HEK293T (cell line): Measurements from ENCODE around the gene ATP11A.

Experiments used
- ARNT ChIP-seq: fragments of 450-650 bp; IDR thresholded peaks from 2 replicates; pipeline ENCODE4 v1.6.1; 2017; ENCODE audit warnings: mild to moderate bottlenecking
- BHLHE40 ChIP-seq: fragments of 450-650 bp; IDR thresholded peaks from 2 replicates; pipeline ENCODE4 v1.6.1; 2016; ENCODE audit warnings: mild to moderate bottlenecking, moderate library complexity, borderline replicate concordance
- CTBP1 ChIP-seq: fragments of 450-650 bp; IDR thresholded peaks from 2 replicates; pipeline ENCODE4 v1.6.1; 2016; ENCODE audit warnings: borderline replicate concordance
- ELF4 ChIP-seq: fragments of 450-650 bp; IDR thresholded peaks from 2 replicates; pipeline ENCODE4 v1.6.1; 2017; ENCODE audit warnings: antibody characterized with exemption
- FOXA1 ChIP-seq: fragments of 450-650 bp; IDR thresholded peaks from 2 replicates; pipeline ENCODE4 v1.6.1; 2016; ENCODE audit warnings: mild to moderate bottlenecking
- HDGF ChIP-seq: fragments of 450-650 bp; IDR thresholded peaks from 2 replicates; pipeline ENCODE4 v1.6.1; 2017; ENCODE audit warnings: antibody characterized with exemption, borderline replicate concordance
- LEF1 ChIP-seq: fragments of 450-650 bp; IDR thresholded peaks from 2 replicates; pipeline ENCODE4 v1.6.1; 2017; ENCODE audit warnings: mild to moderate bottlenecking, borderline replicate concordance
- NFRKB ChIP-seq: fragments of 450-650 bp; IDR thresholded peaks from 2 replicates; pipeline ENCODE4 v1.6.1; 2016; ENCODE audit warnings: mild to moderate bottlenecking, moderate library complexity
- SUZ12 ChIP-seq: fragments of 450-650 bp; IDR thresholded peaks from 2 replicates; pipeline ENCODE4 v1.6.1; 2016; ENCODE audit warnings: mild to moderate bottlenecking
- TARDBP ChIP-seq: fragments of 450-650 bp; IDR thresholded peaks from 2 replicates; pipeline ENCODE4 v1.6.1; 2016
- ZNF384 ChIP-seq: fragments of 450-650 bp; IDR thresholded peaks from 2 replicates; pipeline ENCODE4 v1.6.1; 2016
- TF ChIP-seq, protein P1 (sequence below): fragments of 450-650 bp; IDR thresholded peaks from 2 replicates; pipeline ENCODE4 v1.6.1; 2016

DNA sequence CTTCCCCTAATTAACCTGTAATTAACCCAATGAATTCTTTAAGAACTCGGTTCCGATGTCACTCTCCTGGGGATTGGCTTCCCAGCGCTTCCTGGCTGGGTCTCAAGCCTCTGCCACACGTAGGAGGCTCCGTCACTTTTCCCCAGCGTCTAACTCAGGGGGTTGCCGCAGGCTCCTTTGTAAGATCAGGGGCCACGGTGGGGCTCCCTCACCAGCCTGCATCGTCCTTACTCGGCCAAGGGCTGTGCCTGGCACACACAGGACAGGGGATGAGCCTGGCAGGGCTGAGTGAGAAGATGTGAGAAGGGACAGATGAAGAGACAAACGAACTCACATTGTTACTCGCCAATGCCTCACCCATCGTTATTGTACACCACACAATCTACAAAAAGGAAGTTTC, 20.9 kb upstream of the ATP11A start:
- TF ChIP-seq LEF1, result no peak
- TF ChIP-seq FOXA1, result no peak
- TF ChIP-seq TARDBP, result no peak
- no peak for TF ChIP-seq ARNT
- TF ChIP-seq BHLHE40, result no peak
- no peak for TF ChIP-seq ELF4
- TF ChIP-seq ZNF384, result no peak
- no peak for TF ChIP-seq SUZ12
- no peak for TF ChIP-seq NFRKB
- no peak for TF ChIP-seq HDGF
- TF ChIP-seq, protein P1, sequence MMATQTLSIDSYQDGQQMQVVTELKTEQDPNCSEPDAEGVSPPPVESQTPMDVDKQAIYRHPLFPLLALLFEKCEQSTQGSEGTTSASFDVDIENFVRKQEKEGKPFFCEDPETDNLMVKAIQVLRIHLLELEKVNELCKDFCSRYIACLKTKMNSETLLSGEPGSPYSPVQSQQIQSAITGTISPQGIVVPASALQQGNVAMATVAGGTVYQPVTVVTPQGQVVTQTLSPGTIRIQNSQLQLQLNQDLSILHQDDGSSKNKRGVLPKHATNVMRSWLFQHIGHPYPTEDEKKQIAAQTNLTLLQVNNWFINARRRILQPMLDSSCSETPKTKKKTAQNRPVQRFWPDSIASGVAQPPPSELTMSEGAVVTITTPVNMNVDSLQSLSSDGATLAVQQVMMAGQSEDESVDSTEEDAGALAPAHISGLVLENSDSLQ, result no peak
- TF ChIP-seq CTBP1, result no peak
